AG09309 (cell line): Measurements from ENCODE around the gene PTPN9.
"Not testable (repeated sequence)": the region's sequence is repeated elsewhere in the genome, so short reads cannot be mapped to it uniquely, and the experiment has no call there.

Experiments used
- DNase-seq: peaks from one replicate; pipeline ENCODE4 v3.0.0-alpha.2; 2010; ENCODE audit warnings: low read depth
- H3K4me3 ChIP-seq: 2 replicates; pipeline ENCODE4 v1.5.1; 2011; ENCODE audit warnings: mild to moderate bottlenecking, low read depth, low read length, moderate library complexity; ENCODE audit not compliant: control insufficient read depth
- TF ChIP-seq, protein P1 (sequence below): IDR thresholded peaks from 2 replicates; pipeline ENCODE4 v1.5.1; 2011; ENCODE audit warnings: mild to moderate bottlenecking, low read depth, low read length, inconsistent platforms; ENCODE audit not compliant: insufficient read depth, control insufficient read depth; ENCODE audit errors: missing control alignments

The PTPN9 gene

DNA sequence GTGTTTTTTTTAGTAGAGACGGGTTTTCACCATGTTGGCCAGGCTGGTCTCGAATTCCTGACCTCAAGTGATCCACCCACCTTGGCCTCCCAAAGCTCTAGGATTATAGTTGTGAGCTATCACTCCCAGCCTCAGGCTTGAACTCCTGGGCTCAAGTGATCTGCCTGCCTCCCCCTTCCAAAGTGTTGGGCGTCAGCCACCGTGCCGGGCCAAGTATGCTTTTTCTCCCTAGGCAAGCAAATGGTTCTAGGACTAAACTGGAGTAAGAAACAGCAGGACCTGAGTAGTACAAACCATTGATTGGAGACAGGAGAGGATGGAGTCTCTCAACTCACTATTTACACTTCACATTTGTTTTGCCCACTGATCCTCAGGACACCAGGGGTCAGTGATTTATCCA is 4.6 kb upstream of the PTPN9 start:
- DNase-seq: no peak
- no peak overlapping the region for H3K4me3 ChIP-seq
- TF ChIP-seq, protein P1, sequence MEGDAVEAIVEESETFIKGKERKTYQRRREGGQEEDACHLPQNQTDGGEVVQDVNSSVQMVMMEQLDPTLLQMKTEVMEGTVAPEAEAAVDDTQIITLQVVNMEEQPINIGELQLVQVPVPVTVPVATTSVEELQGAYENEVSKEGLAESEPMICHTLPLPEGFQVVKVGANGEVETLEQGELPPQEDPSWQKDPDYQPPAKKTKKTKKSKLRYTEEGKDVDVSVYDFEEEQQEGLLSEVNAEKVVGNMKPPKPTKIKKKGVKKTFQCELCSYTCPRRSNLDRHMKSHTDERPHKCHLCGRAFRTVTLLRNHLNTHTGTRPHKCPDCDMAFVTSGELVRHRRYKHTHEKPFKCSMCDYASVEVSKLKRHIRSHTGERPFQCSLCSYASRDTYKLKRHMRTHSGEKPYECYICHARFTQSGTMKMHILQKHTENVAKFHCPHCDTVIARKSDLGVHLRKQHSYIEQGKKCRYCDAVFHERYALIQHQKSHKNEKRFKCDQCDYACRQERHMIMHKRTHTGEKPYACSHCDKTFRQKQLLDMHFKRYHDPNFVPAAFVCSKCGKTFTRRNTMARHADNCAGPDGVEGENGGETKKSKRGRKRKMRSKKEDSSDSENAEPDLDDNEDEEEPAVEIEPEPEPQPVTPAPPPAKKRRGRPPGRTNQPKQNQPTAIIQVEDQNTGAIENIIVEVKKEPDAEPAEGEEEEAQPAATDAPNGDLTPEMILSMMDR: no peak

DNA sequence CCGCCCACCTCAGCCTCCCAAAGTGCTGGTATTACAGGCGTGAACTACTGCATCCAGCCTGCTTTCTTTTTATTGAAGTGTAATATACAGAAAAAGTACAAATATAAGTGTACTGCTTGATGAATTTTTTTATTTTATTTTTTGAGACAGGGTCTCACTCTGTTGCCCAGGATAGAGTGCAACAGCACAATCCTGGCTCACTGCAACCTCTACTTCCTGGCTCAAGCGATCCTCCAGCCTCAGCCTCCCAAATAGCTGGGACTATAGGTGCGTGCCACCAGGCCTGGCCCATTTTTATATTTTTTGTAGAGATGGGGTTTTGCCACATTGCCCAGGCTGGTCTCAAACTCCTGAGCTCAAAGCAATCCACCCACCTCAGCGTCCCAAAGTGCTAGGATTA is 3.8 kb upstream of the PTPN9 start:
- not testable (repeated sequence) for H3K4me3 ChIP-seq, DNase-seq

DNA sequence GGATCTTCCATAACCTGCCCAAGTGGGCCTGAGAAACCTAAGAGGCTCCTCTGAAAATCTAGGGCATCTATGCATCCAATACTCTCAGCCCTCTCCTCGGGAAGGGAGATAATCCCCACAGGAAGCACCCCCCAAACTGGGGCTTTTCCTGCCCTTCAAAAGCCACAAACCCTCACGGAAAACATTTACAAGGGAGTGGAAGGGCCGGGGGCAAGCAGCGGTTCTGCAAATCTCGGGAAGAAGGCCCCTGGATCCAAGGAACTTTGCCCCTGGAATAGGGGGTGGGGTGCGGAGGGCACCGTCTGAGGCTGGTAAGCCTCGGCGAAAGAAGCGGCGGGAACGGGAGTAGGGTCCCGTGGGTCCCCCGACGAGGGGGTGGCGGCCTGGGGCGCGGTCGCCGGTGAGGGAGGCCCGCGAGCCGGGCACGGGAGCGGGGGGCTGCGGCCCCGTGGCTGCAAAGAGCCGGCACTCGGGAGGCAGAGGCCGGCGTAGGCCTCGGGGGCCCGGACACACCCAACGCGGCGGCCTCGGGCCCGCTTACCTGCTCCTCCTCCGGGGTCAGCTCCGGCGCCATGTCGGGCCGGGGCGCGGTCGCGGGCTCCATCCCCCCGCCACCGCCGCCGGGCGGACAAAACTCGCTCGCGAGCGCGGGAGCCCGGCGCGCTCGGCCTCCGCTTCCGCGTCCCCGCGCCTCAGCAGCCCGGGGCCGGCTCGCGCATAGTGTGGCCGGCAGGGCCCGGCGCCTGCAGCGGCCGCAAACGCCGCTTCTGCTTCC is 755 bp downstream of the PTPN9 start:
- DNase-seq: no peak
- peak overlapping the region; percentile 98 for H3K4me3 ChIP-seq
- TF ChIP-seq, protein P1: no peak

DNA sequence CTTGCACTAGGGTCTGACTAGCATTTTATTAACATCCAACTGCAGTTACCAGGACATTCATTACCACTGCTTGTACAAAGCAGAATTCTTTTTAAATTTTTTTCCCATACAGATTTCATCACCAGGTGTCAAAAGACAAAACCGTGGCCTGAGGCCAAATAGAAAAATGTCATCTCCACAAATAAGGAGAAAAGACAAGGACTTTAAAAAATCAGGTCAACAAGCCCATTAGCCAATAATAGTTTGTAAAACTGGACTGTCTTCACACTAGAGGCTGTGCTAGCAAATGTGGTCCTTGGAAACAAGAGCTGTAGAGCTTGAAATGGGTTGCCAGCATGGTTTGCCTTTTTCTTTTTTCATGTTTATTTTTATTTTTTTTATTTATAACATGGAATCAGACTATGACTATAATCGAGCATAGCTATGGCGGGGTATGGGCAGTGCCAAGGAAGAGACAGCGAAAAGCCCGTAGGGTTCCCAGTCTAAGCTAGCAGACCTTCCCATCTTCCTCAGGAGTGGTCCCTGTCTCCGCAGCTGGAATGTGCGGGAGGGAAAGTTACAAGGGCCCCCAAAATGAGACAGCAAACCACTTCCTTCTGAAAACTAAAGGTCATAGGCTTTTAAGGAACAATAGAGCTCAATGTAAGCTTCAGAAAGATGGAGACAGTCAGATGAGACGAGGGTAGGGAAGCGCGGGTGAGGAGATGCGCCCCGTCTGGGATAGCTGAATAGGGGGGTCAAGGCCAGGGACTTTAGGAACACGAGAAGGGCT is 1.5 kb downstream of the PTPN9 start:
- H3K4me3 ChIP-seq: peak overlapping the region; percentile 98
- TF ChIP-seq, protein P1: no peak
- no peak for DNase-seq

DNA sequence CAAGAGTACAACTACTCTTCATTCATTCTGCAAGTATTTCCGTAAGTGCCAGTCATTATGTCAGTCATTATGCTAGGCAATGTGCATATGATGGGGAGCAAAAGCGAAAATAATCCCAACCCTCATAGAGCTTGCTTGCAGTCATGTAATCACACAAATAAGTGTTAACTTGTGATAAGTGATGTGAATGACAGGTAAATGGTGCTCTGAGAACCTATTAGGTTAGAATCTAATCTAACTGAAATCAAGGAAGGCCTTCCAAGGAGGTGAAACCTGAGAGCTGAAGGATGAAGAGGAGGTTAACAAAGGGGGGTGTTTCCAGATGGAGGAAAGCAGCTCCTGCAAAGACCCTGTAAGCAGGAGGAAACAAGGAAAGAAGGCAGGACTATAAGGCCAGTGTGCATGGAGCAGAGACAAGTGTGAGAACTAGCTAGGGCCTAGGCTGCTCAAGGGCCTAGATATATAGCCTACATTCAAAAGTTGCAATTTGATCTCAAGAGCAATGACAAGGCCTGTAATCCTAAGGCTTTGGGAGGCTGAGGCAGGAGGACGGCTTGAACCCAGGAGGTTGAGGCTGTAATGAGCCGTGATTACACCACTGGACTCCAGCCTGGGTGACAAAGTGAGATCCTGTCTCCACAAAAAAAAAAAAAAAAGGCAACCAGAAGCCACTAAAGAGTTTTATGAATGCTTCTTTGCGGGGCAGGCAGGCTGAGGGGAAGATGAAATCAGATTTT is 5.3 kb downstream of the PTPN9 start:
- TF ChIP-seq, protein P1: no peak
- H3K4me3 ChIP-seq: no peak overlapping the region
- no peak for DNase-seq

GRCh38 chr15:75570126-75570845 is 8.8 kb downstream of the PTPN9 start:
- TF ChIP-seq, protein P1: no peak
- no peak for DNase-seq
- H3K4me3 ChIP-seq: no peak overlapping the region
